HEK293T (cell line): ENCODE measurements around the gene MIPOL1.
"Not testable (repeated sequence)": the region's sequence is repeated elsewhere in the genome, so short reads cannot be mapped to it uniquely, and the experiment has no call there.

Source experiments
- CTCF ChIA-PET: fragments of 350-600 bp; formaldehyde crosslinking; extraction: SDS; loops from one replicate; lab custom pipeline; 2021; ENCODE audit warnings: antibody characterized with exemption, inconsistent platforms; lab: Yijun Ruan, JAX
- POLR2A ChIA-PET: fragments of 350-600 bp; formaldehyde crosslinking; extraction: SDS; loops from one replicate; lab custom pipeline; 2020; ENCODE audit warnings: antibody characterized with exemption, inconsistent platforms; lab: Yijun Ruan, JAX
- DNase-seq: peaks from one replicate; pipeline ENCODE4 v3.0.0; 2012; ENCODE audit warnings: mixed read lengths; ENCODE audit errors: extremely low spot score
- ARNT ChIP-seq: fragments of 450-650 bp; IDR thresholded peaks from 2 replicates; pipeline ENCODE4 v1.6.1; 2017; ENCODE audit warnings: mild to moderate bottlenecking
- BHLHE40 ChIP-seq: fragments of 450-650 bp; IDR thresholded peaks from 2 replicates; pipeline ENCODE4 v1.6.1; 2016; ENCODE audit warnings: mild to moderate bottlenecking, moderate library complexity, borderline replicate concordance
- CTBP1 ChIP-seq: fragments of 450-650 bp; IDR thresholded peaks from 2 replicates; pipeline ENCODE4 v1.6.1; 2016; ENCODE audit warnings: borderline replicate concordance
- ELF4 ChIP-seq: fragments of 450-650 bp; IDR thresholded peaks from 2 replicates; pipeline ENCODE4 v1.6.1; 2017; ENCODE audit warnings: antibody characterized with exemption
- FOXA1 ChIP-seq: fragments of 450-650 bp; IDR thresholded peaks from 2 replicates; pipeline ENCODE4 v1.6.1; 2016; ENCODE audit warnings: mild to moderate bottlenecking
- FOXK2 ChIP-seq: fragments of 450-650 bp; IDR thresholded peaks from 2 replicates; pipeline ENCODE4 v1.6.1; 2016; ENCODE audit warnings: mild to moderate bottlenecking
- FOXM1 ChIP-seq: fragments of 450-650 bp; IDR thresholded peaks from 2 replicates; pipeline ENCODE4 v1.6.1; 2017; ENCODE audit warnings: mild to moderate bottlenecking, borderline replicate concordance
- HDGF ChIP-seq: fragments of 450-650 bp; IDR thresholded peaks from 2 replicates; pipeline ENCODE4 v1.6.1; 2017; ENCODE audit warnings: antibody characterized with exemption, borderline replicate concordance
- L3MBTL2 ChIP-seq: fragments of 450-650 bp; conservative IDR thresholded peaks from 2 replicates; pipeline ENCODE4 v1.6.1; 2016; ENCODE audit warnings: mild to moderate bottlenecking
- LEF1 ChIP-seq: fragments of 450-650 bp; IDR thresholded peaks from 2 replicates; pipeline ENCODE4 v1.6.1; 2017; ENCODE audit warnings: mild to moderate bottlenecking, borderline replicate concordance
- NFRKB ChIP-seq: fragments of 450-650 bp; IDR thresholded peaks from 2 replicates; pipeline ENCODE4 v1.6.1; 2016; ENCODE audit warnings: mild to moderate bottlenecking, moderate library complexity
- PKNOX1 ChIP-seq: fragments of 450-650 bp; IDR thresholded peaks from 2 replicates; pipeline ENCODE4 v1.6.1; 2016
- SP1 ChIP-seq: fragments of 450-650 bp; IDR thresholded peaks from 2 replicates; pipeline ENCODE4 v1.6.1; 2017
- SUZ12 ChIP-seq: fragments of 450-650 bp; IDR thresholded peaks from 2 replicates; pipeline ENCODE4 v1.6.1; 2016; ENCODE audit warnings: mild to moderate bottlenecking
- TARDBP ChIP-seq: fragments of 450-650 bp; IDR thresholded peaks from 2 replicates; pipeline ENCODE4 v1.6.1; 2016
- ZNF384 ChIP-seq: fragments of 450-650 bp; IDR thresholded peaks from 2 replicates; pipeline ENCODE4 v1.6.1; 2016

The MIPOL1 gene

GRCh38 chr14:37172024-37172869 lies 25.5 kb upstream of the MIPOL1 start, which contains the start of gene SLC25A21:
SLC25A21 (minus strand) TSS chr14:37172606.
- no peak for TF ChIP-seq ARNT
- TF ChIP-seq CTBP1: no peak; the same call in 1 of the 2 replicates
- no peak; the same call in 1 of the 2 replicates for TF ChIP-seq ELF4
- no peak for TF ChIP-seq LEF1
- no peak for TF ChIP-seq FOXK2
- TF ChIP-seq SP1: no peak
- no peak for TF ChIP-seq NFRKB
- peak; percentile 96 for TF ChIP-seq L3MBTL2
- peak; percentile 85 for DNase-seq
- ChIA-PET POLR2A (interaction anchor here (0.6 to 2.0 kb wide), 15 partner anchors 14 to 1931 kb away, joined by 3 to 18 read pairs (median 3); partner anchors contain the start of genes MIPOL1 and SEC23A), CTCF (interaction anchor here (0.6 to 1.0 kb wide), 3 partner anchors 25 to 619 kb away, joined by 3 read pairs; partner anchors contain the start of gene MIPOL1)

GRCh38 chr14:37172936-37173614 lies 24.7 kb upstream of the MIPOL1 start:
- ChIA-PET POLR2A (interaction anchor here (0.6 to 2.0 kb wide), 5 partner anchors 21 to 852 kb away, joined by 3 to 18 read pairs (median 7); partner anchors contain the start of gene MIPOL1), CTCF (interaction anchor here (0.8 to 1.1 kb wide), 2 partner anchors 24 to 25 kb away, joined by 3 read pairs; partner anchors contain the start of gene MIPOL1)
- no peak for TF ChIP-seq CTBP1
- TF ChIP-seq ELF4: no peak
- TF ChIP-seq ARNT: no peak
- no peak for TF ChIP-seq TARDBP
- no peak for TF ChIP-seq SP1
- TF ChIP-seq FOXK2: no peak
- TF ChIP-seq HDGF: no peak
- no peak for TF ChIP-seq L3MBTL2
- TF ChIP-seq PKNOX1: no peak
- no peak for TF ChIP-seq SUZ12
- no peak for TF ChIP-seq FOXM1
- TF ChIP-seq ZNF384: no peak
- no peak for TF ChIP-seq LEF1
- no peak for DNase-seq

GRCh38 chr14:37179896-37180502 lies 17.7 kb upstream of the MIPOL1 start:
- CTCF ChIA-PET: no interaction called here

GRCh38 chr14:37180886-37181285 lies 16.9 kb upstream of the MIPOL1 start:
- not testable (repeated sequence) for DNase-seq

More at GRCh38 chr14:37179896-37180502, 17.7 kb upstream of the MIPOL1 start:
- DNase-seq: no peak
- TF ChIP-seq ELF4: no peak
- no peak for TF ChIP-seq CTBP1
- TF ChIP-seq PKNOX1: no peak
- no peak for TF ChIP-seq SUZ12
- no peak for TF ChIP-seq LEF1
- TF ChIP-seq ZNF384: no peak
- no peak for TF ChIP-seq ARNT
- no peak for TF ChIP-seq FOXM1
- no peak for TF ChIP-seq HDGF
- no peak for TF ChIP-seq FOXA1
- TF ChIP-seq NFRKB: no peak
- POLR2A ChIA-PET: no interaction called here

GRCh38 chr14:37181441-37181840 lies 16.3 kb upstream of the MIPOL1 start:
- no peak for DNase-seq
- ChIA-PET CTCF (no interaction called here), POLR2A (no interaction called here)
- no peak for TF ChIP-seq ELF4
- no peak for TF ChIP-seq NFRKB
- no peak for TF ChIP-seq ARNT
- TF ChIP-seq LEF1: no peak
- TF ChIP-seq BHLHE40: no peak
- TF ChIP-seq L3MBTL2: no peak
- no peak for TF ChIP-seq SUZ12

More at GRCh38 chr14:37180886-37181285, 16.9 kb upstream of the MIPOL1 start:
- POLR2A ChIA-PET, CTCF ChIA-PET: not testable (repeated sequence)

GRCh38 chr14:37184520-37184919 lies 13.2 kb upstream of the MIPOL1 start:
- DNase-seq, POLR2A ChIA-PET, CTCF ChIA-PET: not testable (repeated sequence)
